GM04504 (cell line): Measurements from ENCODE around the gene COBLL1.
A peak's percentile ranks its signal among the peaks of the same experiment; 100 is the strongest.

Experiments
- DNase-seq: peaks from one replicate; pipeline ENCODE4 v3.0.0-alpha.2; 2012; ENCODE audit warnings: low read depth

Gene COBLL1

DNA sequence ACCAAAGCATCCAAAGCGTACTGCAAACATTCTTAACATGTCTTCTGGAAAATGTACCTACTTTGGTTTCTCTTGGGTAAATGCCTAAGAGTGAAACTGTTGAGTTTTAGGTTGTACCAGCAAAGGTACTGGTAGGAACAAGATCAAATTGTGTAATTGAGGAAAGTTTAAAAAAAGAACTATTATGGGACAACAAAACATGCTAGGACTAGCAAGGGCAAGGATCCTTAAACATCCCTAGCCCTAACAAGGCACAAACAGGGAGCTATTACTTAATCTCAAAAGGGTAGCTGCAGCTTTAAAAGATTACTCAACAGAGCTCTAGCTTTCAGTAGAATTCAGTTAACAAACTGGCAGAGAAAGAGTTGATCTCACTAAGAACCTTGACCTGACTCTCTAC lies 164.4 kb downstream of the COBLL1 start:
- DNase-seq: no peak

GRCh38 chr2:164675687-164676086 lies 165.9 kb downstream of the COBLL1 start:
- DNase-seq: no peak

DNA sequence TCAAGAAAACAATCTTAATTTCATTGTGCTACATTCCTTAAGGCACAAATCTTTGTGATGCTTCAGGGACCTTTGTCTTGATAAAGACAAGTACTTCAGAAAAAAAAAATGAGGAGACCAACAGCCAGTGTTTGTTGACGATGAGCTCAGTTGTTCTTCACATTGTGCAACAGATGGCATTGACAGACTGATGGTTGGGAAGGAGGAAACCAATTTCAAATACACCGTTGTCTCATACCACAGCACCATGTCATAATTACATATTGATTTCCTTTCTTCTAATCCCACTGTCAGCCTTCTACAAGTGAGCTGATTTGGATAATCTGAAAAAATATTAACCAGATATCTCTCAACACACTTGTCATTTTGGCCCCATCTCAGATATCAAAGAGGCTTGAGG lies 166.6 kb downstream of the COBLL1 start:
- DNase-seq: no peak

GRCh38 chr2:164671664-164672396 lies 169.8 kb downstream of the COBLL1 start:
- DNase-seq: peak; percentile 32

DNA sequence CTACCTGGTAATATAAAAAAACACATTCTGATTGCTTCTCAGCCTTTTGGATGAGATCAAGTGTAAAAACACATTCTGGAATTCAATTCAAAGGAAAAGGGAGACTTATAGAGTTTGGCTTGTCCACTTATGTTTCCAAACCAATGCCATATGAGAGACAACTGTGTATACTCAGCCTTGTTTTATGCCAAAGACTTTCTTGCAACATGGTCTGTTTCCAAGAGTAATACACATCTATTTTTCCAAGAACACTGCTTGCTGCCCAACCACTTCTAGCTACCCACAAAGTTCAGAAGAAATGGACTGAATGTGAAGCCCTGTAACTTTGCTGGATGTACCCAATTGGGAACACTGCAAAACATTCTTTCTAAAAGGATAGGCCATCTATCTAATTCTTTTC lies 172.3 kb downstream of the COBLL1 start:
- no peak for DNase-seq

DNA sequence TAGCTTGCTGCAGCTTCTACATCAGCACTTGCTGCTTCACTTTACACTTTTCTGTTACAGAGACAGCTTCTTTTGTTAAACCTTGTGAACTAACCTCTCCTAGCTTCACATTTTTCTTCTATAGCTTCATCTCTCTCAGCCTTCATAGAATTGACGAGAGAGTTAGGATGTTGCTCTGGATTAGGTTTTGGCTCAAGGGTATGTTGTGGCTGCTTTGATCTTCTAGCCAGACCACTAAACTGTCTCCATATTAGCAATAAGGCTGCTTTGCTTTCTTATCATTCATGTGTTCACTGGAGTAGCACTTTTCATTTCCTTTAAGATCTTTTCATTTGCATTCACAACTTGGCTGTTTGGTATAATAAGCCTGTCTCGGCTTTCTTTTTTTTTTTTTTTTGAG lies 174.1 kb downstream of the COBLL1 start:
- DNase-seq: no peak

- no peak for DNase-seq
Observed at GRCh38 chr2:164664070-164664469, 177.6 kb downstream of the COBLL1 start.

DNA sequence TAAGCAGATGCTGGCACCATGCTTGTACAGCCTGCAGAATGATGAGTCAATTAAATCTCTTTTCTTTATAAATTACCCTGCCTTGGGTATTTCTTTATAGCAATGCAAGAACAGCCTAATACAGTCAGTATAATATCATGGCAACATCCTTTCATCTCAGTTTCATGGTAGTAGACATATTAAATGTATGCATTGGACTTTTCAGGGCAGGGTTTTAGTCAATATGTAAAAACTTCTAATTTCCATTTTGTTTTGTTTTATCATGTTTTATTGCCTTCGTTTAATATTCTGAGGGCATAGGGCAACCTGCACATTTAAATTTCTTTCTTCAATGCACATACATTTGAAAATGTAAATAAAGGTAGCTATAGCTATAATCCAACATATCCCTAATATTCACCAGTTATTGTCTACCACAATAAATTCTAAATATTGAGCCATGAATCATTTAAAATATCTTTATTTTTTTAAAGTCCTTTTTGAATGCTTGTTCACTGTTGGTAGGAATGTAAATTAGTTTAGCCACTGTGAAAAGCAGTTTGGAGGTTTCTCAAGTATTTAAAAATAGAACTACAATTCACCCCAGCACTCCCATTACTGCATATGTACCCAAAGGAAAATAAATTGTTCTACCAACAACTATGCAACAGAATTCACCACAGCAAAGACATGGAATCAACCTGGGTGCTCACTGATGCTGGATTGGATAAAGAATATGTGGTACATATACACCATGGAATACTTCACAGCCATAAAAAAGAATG lies 178.6 kb downstream of the COBLL1 start:
- DNase-seq: no peak

DNA sequence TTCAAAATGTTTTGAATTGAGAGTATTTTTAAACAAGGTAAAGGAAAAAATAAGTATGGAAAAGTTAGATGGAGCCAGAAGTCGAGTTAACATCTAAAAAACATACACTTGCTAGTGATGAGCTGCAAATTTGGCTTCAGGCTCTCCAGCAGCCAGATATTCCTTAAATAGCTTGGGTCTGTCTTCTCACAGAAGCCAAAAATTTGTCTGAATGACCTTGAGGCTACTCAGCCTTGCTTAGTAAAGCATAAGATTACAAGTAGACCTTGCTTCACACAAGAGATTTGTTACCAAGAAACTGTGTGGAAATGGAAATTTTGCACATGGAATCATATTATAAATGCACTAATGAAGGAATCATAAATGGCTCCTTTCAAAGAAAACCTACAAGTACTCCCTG lies 179.6 kb downstream of the COBLL1 start:
- DNase-seq: no peak

DNA sequence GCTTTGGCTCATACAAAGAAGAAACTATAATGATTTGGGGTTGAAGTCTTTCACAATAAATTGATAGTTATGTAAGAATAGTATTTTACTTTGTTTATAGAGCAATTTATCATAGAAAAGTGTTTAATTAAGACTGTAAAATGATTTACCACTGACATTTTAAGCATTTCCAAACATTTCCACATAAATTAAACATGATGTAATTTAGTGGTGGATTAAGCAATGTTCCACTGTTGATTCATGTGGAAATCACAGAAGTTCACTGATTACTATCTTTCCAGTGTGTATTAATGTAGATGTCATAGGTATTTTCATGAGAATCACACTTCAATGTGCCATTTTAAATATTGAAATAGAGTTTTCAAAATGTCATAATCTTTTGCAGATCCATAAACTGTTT lies 180.3 kb downstream of the COBLL1 start:
- peak; percentile 24 for DNase-seq

- DNase-seq: peak; percentile 74
Observed at GRCh38 chr2:164657129-164657528, 184.5 kb downstream of the COBLL1 start.

GRCh38 chr2:164655750-164656149 lies 185.9 kb downstream of the COBLL1 start:
- no peak for DNase-seq

DNA sequence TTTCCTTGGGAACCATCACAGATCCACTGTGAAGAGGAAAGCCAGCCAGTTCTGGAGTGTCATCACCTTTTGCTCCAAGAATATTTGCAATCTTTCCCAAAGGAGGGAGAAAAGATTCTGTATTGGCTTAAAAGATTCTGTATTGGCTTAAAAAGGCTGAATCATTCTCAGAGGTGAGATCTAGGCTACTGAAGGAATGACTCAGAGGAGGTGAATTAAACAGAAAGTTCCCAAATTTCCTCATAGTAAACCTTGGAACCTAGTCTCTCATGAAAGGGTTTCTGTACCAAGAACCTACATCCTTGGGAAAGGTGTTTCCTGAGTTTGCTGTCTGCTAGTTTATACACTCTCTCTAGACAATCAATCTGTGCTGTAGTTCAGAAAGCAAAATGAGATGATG lies 186.3 kb downstream of the COBLL1 start:
- DNase-seq: no peak

GRCh38 chr2:164651361-164651760 lies 190.3 kb downstream of the COBLL1 start:
- no peak for DNase-seq

GRCh38 chr2:164644036-164644700 lies 197.5 kb downstream of the COBLL1 start:
- no peak for DNase-seq

DNA sequence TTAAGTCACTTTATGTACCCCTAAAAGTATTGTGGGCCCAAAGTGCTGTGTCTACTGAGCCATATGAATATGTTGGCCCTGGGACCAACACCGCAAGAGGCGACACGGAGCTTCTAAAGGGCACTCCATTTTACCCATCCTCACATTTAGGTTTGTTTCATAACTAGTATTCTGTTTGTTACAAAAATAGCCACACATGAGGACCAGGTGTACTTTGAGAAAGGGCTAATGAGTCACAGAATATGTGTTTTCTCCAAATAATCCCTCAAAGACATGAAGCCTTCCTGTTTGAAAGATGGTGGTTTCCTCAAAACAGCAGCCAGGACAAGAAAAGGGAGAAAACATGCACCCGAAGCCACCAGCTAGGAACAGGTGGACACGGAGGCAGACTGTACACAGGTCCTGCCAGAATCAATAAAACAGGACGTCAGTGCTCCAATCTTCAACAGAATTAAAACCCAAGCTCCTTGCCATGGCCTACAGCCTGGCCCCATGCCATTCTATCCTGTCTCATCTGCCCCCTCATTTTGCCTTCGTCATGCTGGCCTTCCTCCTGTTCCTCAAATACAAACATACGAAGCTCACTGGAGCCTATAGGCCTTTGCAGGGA lies 198.6 kb downstream of the COBLL1 start:
- no peak for DNase-seq

DNA sequence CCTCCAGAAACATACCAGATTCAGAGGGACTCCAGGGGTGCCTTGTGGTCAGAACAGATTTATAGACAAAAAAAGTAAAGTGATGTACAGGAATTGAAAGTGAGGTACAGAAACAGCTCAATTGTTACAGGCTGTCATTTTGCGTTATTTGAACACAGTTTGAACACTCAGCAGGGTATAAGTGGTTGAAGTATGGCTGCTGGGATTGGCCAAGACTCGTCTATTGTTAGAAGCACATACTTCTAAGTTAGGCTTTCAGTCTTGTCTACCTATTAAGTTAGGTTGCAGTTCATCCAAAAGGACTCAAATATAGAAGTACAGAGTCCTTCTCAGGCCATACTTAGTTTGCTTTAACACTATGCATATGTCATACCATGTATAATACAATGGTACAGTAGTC lies 199.4 kb downstream of the COBLL1 start:
- DNase-seq: no peak
